ENCODE measurements around the gene FAM167B.

The FAM167B gene

DNA sequence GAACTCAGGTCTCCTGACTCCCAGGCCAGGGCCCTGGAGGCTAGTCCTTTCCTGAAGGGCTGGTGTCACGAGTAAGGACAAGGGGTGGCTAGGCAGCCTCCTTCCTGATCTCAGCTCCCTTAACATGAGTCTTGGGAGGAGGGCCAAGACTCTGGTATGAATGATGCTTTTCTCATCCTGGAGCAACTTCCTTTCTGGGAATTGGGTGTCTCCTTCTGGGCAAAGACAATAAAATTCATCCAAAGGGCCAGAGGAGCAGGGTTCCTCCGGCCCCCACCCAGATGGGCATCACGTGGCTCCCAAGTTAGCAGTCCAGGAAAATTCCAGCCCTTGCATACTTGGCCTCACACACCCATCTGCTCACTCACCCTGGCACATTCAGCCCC, at the start of gene FAM167B:
FAM167B (plus strand) TSS at position 335 of the 386 bp plus-strand sequence. CDS start 200 bp downstream, outside the sequence.
- H3K36me3 ChIP-seq (replicated peaks; ENCODE audit: low read depth, low read length): no peaks in the 10 kb centered on the region
- H3K79me2 ChIP-seq (ENCODE audit: low read length): no peaks in the 10 kb centered on the region
- TF ChIP-seq, protein P1, sequence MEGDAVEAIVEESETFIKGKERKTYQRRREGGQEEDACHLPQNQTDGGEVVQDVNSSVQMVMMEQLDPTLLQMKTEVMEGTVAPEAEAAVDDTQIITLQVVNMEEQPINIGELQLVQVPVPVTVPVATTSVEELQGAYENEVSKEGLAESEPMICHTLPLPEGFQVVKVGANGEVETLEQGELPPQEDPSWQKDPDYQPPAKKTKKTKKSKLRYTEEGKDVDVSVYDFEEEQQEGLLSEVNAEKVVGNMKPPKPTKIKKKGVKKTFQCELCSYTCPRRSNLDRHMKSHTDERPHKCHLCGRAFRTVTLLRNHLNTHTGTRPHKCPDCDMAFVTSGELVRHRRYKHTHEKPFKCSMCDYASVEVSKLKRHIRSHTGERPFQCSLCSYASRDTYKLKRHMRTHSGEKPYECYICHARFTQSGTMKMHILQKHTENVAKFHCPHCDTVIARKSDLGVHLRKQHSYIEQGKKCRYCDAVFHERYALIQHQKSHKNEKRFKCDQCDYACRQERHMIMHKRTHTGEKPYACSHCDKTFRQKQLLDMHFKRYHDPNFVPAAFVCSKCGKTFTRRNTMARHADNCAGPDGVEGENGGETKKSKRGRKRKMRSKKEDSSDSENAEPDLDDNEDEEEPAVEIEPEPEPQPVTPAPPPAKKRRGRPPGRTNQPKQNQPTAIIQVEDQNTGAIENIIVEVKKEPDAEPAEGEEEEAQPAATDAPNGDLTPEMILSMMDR (IDR thresholded peaks at IDR 0.05; ENCODE audit: low read depth, low read length): no peak
- TF ChIP-seq EZH2phosphoT487 (IDR thresholded peaks at IDR 0.05; ENCODE audit: low read depth): no peak
- no peaks in the 10 kb centered on the region for H3K27me3 ChIP-seq (ENCODE audit: low read depth, low read length)
- H3K9me3 ChIP-seq (ENCODE audit: insufficient read depth, low read length): peaks cover 16% of the 10 kb centered on the region; the same call in 1 of the 2 replicates
- no peak within 1 kb of the TSS for H2AFZ ChIP-seq (ENCODE audit: low read depth, low read length)
- no peak within 1 kb of the TSS for H3K4me3 ChIP-seq (ENCODE audit: low read length)
- H4K20me1 ChIP-seq (ENCODE audit: insufficient read depth, low read length): no peaks in the 10 kb centered on the region
- no peak within 1 kb of the TSS for H3K4me2 ChIP-seq (ENCODE audit: low read length)
- H3K27ac ChIP-seq (ENCODE audit: low read length): no peak within 1 kb of the TSS
- peaks cover 33% of the 10 kb centered on the region for H3K4me1 ChIP-seq (ENCODE audit: low read length)
- no peak within 1 kb of the TSS for H3K9ac ChIP-seq (ENCODE audit: low read length)

DNA sequence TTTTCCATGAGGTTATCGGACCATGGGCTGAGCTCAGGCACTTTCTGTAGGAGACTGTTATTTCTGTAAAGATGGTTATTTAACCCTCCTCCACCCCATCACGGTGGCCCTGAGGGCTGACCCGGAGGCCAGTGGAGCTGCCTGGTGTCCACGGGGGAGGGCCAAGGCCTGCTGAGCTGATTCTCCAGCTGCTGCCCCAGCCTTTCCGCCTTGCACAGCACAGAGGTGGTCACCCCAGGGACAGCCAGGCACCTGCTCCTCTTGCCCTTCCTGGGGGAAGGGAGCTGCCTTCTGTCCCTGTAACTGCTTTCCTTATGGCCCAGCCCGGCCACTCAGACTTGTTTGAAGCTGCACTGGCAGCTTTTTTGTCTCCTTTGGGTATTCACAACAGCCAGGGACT, 49.2 kb upstream of the FAM167B start:
- Histone ChIP-seq H3K27me3 (ENCODE audit: low read depth, low read length) (no peaks in the 10 kb centered on the region), H3K4me3 (ENCODE audit: low read length) (no peak overlapping the region), H3K9ac (ENCODE audit: low read length) (no peak overlapping the region), H4K20me1 (ENCODE audit: insufficient read depth, low read length) (no peaks in the 10 kb centered on the region), H3K36me3 (replicated peaks; ENCODE audit: low read depth, low read length) (peaks cover 23% of the 10 kb centered on the region), H3K9me3 (ENCODE audit: insufficient read depth, low read length) (no peaks in the 10 kb centered on the region), H2AFZ (ENCODE audit: low read depth, low read length) (no peak overlapping the region), H3K27ac (ENCODE audit: low read length) (no peak overlapping the region), H3K4me2 (ENCODE audit: low read length) (no peak overlapping the region), H3K4me1 (ENCODE audit: low read length) (peaks cover 37% of the 10 kb centered on the region), H3K79me2 (ENCODE audit: low read length) (peaks cover 15% of the 10 kb centered on the region)
- TF ChIP-seq, protein P1 (IDR thresholded peaks at IDR 0.05; ENCODE audit: low read depth, low read length): no peak
- no peak for TF ChIP-seq EZH2phosphoT487 (IDR thresholded peaks at IDR 0.05; ENCODE audit: low read depth)

DNA sequence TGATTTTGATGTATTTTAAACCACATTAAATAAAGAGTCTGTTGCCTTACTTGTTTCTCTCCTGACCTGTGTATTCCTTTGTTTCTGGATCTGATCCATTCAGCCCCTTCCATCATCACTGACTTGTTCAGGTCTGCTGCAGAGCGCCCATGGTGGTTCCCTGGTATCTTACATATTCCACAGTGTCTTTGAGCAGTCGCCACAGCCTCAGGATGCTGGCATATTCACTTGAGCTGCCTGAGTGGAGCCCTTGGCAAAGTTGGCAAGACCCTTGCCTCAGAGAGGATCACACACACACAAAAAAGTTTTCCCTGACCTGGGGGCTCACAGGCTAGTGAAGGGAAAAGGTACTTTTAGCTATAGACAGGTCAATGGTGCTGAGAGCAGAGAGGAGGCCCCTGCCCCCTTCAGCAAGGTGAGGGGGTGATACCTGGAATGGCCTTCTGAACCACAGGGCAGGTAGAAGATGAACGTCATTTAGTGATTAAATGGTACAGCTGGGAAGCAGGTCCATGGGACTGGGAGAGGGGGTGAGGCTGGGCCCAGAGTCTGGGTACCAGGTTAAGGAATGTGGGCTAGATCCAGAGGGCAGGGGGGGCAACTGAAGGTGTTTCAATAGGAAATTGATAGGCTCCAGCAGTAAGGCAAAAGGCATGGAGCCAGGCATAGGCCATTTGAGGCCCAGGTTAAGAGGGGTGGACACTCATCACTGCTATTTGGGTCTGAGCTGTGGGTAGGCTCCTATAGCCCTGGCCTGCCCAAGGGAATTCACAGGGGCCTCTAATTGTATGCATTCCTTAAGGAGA, 48.6 kb upstream of the FAM167B start:
- Histone ChIP-seq H2AFZ (ENCODE audit: low read depth, low read length) (no peak overlapping the region), H3K9me3 (ENCODE audit: insufficient read depth, low read length) (no peaks in the 10 kb centered on the region), H3K27ac (ENCODE audit: low read length) (peak overlapping the region; percentile 93), H3K4me2 (ENCODE audit: low read length) (peak overlapping the region; percentile 81; the same call in 1 of the 2 replicates), H3K4me1 (ENCODE audit: low read length) (peaks cover 37% of the 10 kb centered on the region), H3K36me3 (replicated peaks; ENCODE audit: low read depth, low read length) (peaks cover 19% of the 10 kb centered on the region), H3K9ac (ENCODE audit: low read length) (no peak overlapping the region), H3K79me2 (ENCODE audit: low read length) (peaks cover 20% of the 10 kb centered on the region), H3K4me3 (ENCODE audit: low read length) (peak overlapping the region; percentile 88), H3K27me3 (ENCODE audit: low read depth, low read length) (no peaks in the 10 kb centered on the region), H4K20me1 (ENCODE audit: insufficient read depth, low read length) (no peaks in the 10 kb centered on the region)
- TF ChIP-seq, protein P1 (IDR thresholded peaks at IDR 0.05; ENCODE audit: low read depth, low read length): no peak
- no peak for TF ChIP-seq EZH2phosphoT487 (IDR thresholded peaks at IDR 0.05; ENCODE audit: low read depth)

DNA sequence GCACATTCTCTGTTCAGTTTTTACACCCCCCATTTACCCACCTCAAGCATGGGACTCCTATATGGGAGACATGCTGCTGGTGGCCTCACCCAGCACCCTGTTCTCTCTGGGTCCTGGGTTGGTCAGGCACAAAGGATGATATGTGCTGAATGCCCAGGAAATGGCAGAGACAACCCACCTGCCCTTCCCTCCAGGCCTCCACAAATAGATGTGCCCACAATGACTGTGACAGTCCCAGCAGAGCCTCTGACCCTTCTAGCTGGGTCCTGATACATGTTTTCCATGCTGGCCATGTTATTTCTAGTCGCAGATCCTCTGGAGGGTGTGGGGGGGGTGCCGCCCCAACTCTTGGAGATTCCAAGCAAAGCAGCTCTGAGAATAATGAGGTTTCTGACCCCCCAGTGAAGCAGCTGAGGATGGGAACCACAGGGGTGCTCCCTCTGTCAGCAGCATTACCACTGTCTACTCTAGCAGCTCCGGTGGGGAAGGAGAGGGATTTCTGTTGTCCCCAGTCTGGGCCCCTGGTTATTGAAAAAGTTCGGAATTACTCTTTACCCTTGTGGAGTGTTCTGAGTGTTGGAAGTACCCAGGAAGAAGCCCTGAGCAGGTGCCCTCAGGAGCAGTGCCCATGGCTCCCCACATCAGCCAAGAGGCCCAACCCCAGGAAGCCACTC, 47.8 kb upstream of the FAM167B start:
- TF ChIP-seq EZH2phosphoT487 (IDR thresholded peaks at IDR 0.05; ENCODE audit: low read depth): no peak
- TF ChIP-seq, protein P1 (IDR thresholded peaks at IDR 0.05; ENCODE audit: low read depth, low read length): no peak
- H3K27ac ChIP-seq (ENCODE audit: low read length): peak overlapping the region; percentile 93

More for the DNA sequence above, 47.8 kb upstream of the FAM167B start:
- Histone ChIP-seq H3K36me3 (replicated peaks; ENCODE audit: low read depth, low read length) (peaks cover 19% of the 10 kb centered on the region), H3K4me3 (ENCODE audit: low read length) (peak overlapping the region; percentile 88), H2AFZ (ENCODE audit: low read depth, low read length) (no peak overlapping the region), H3K4me2 (ENCODE audit: low read length) (peak overlapping the region; percentile 81), H3K79me2 (ENCODE audit: low read length) (peaks cover 23% of the 10 kb centered on the region), H3K9me3 (ENCODE audit: insufficient read depth, low read length) (no peaks in the 10 kb centered on the region), H4K20me1 (ENCODE audit: insufficient read depth, low read length) (no peaks in the 10 kb centered on the region), H3K9ac (ENCODE audit: low read length) (peak overlapping the region; percentile 76; the same call in 1 of the 2 replicates), H3K27me3 (ENCODE audit: low read depth, low read length) (no peaks in the 10 kb centered on the region), H3K4me1 (ENCODE audit: low read length) (peaks cover 37% of the 10 kb centered on the region)

All from OCI-LY3 (cell line).